ENCODE measurements around the gene CHRM2. TPM values are rescaled to one million over a fixed set of nuclear protein-coding genes. Genes with fewer than 3 reads are reported as not detected.
A peak's percentile ranks its signal among the peaks of the same experiment; 100 is the strongest.

Gene CHRM2
- polyA plus RNA-seq, 1 donor from 2014 or later, result 0.05 TPM

GRCh38 chr7:136874393-136875032 is 6.1 kb downstream of the CHRM2 start:
- Histone ChIP-seq H3K9me2 (ENCODE audit: insufficient read depth, low read length) (no peaks in the 10 kb centered on the region), H3K36me3 (ENCODE audit: insufficient read depth, low read length) (no peaks in the 10 kb centered on the region), H3K9me3 (ENCODE audit: low read length) (no peaks in the 10 kb centered on the region), H3K27ac (ENCODE audit: low read length) (no peak overlapping the region), H4K20me1 (ENCODE audit: insufficient read depth) (no peaks in the 10 kb centered on the region), H3K4me3 (ENCODE audit: low read length) (no peak overlapping the region), H3K9ac (ENCODE audit: low read length) (no peak overlapping the region), H3K79me2 (replicated peaks; ENCODE audit: insufficient read depth, low read length) (no peaks in the 10 kb centered on the region), H3K4me2 (ENCODE audit: low read length) (no peak overlapping the region), H3K27me3 (ENCODE audit: insufficient read depth, low read depth, low read length) (peaks cover 47% of the 10 kb centered on the region), H3F3A (ENCODE audit: insufficient read depth, low read length, poor library complexity, severe bottlenecking) (no peaks in the 10 kb centered on the region), H2AFZ (ENCODE audit: low read depth, low read length) (no peak overlapping the region)
- TF ChIP-seq CTCF (IDR thresholded peaks at IDR 0.05; ENCODE audit: poor library complexity, severe bottlenecking) (peak; percentile 31), REST (IDR thresholded peaks at IDR 0.05; ENCODE audit: borderline replicate concordance) (no peak), EZH2 (IDR thresholded peaks at IDR 0.05; ENCODE audit: borderline replicate concordance, insufficient read depth, low read length, poor library complexity, severe bottlenecking) (no peak)

GRCh38 chr7:136877509-136877908 is 9.1 kb downstream of the CHRM2 start:
- no peaks in the 10 kb centered on the region for H3K9me3 ChIP-seq (ENCODE audit: low read length)
- TF ChIP-seq POLR2AphosphoS5 (IDR thresholded peaks at IDR 0.05), result no peak
- no peak for TF ChIP-seq EZH2 (IDR thresholded peaks at IDR 0.05; ENCODE audit: borderline replicate concordance, insufficient read depth, low read length, poor library complexity, severe bottlenecking)
- no peaks in the 10 kb centered on the region for H3K79me2 ChIP-seq (replicated peaks; ENCODE audit: insufficient read depth, low read length)
- H4K20me1 ChIP-seq (ENCODE audit: insufficient read depth), result no peaks in the 10 kb centered on the region
- no peaks in the 10 kb centered on the region for H3F3A ChIP-seq (ENCODE audit: insufficient read depth, low read length, poor library complexity, severe bottlenecking)
- H3K9me2 ChIP-seq (ENCODE audit: insufficient read depth, low read length), result no peaks in the 10 kb centered on the region
- H3K27ac ChIP-seq (ENCODE audit: low read length), result no peak overlapping the region
- H3K4me2 ChIP-seq (ENCODE audit: low read length), result no peak overlapping the region
- H3K36me3 ChIP-seq (ENCODE audit: insufficient read depth, low read length), result no peaks in the 10 kb centered on the region
- peaks cover 17% of the 10 kb centered on the region for H3K27me3 ChIP-seq (ENCODE audit: insufficient read depth, low read depth, low read length)
- H3K4me3 ChIP-seq (ENCODE audit: low read length), result no peak overlapping the region
- no peak overlapping the region for H2AFZ ChIP-seq (ENCODE audit: low read depth, low read length)
- no peak overlapping the region for H3K9ac ChIP-seq (ENCODE audit: low read length)

DNA sequence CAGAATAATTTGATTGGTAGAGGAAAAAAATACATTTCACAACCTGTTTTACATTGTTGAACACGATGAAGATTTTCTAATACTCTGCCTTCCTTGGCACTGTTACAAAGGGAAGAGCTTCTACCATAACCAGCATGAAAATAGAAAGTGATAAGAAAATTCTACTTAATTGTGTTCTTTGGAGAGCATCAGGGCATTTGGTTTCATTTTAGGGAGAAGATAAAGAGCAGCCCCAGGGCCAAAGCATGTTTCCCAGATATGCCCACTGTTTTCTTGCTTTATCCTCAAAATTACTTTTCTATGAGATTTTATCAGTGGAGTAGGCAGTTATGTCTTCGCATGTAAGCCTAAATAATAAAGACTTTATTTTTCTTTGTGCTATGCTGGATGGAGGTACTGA is 9.5 kb downstream of the CHRM2 start:
- TF ChIP-seq RAD21 (conservative IDR thresholded peaks at IDR 0.05), result no peak
- TF ChIP-seq REST (IDR thresholded peaks at IDR 0.05; ENCODE audit: borderline replicate concordance), result no peak
- no peak for TF ChIP-seq EP300 (conservative IDR thresholded peaks at IDR 0.05; ENCODE audit: poor library complexity, severe bottlenecking)
- TF ChIP-seq POLR2AphosphoS5 (IDR thresholded peaks at IDR 0.05), result no peak
- no peak for TF ChIP-seq TAF1 (IDR thresholded peaks at IDR 0.05; ENCODE audit: low read depth)
- TF ChIP-seq MXI1 (conservative IDR thresholded peaks at IDR 0.05; ENCODE audit: poor library complexity, severe bottlenecking), result no peak
- TF ChIP-seq EZH2 (IDR thresholded peaks at IDR 0.05; ENCODE audit: borderline replicate concordance, insufficient read depth, low read length, poor library complexity, severe bottlenecking), result no peak
- no peaks in the 10 kb centered on the region for H3K9me2 ChIP-seq (ENCODE audit: insufficient read depth, low read length)
- no peak overlapping the region for H3K4me3 ChIP-seq (ENCODE audit: low read length)
- H3K79me2 ChIP-seq (replicated peaks; ENCODE audit: insufficient read depth, low read length), result no peaks in the 10 kb centered on the region
- H3K27ac ChIP-seq (ENCODE audit: low read length), result no peak overlapping the region
- H3K9me3 ChIP-seq (ENCODE audit: low read length), result no peaks in the 10 kb centered on the region
- no peak overlapping the region for H2AFZ ChIP-seq (ENCODE audit: low read depth, low read length)
- no peak overlapping the region for H3K4me2 ChIP-seq (ENCODE audit: low read length)
- H4K20me1 ChIP-seq (ENCODE audit: insufficient read depth), result no peaks in the 10 kb centered on the region
- no peak overlapping the region for H3K9ac ChIP-seq (ENCODE audit: low read length)
- H3K27me3 ChIP-seq (ENCODE audit: insufficient read depth, low read depth, low read length), result peaks cover 12% of the 10 kb centered on the region
- H3F3A ChIP-seq (ENCODE audit: insufficient read depth, low read length, poor library complexity, severe bottlenecking), result no peaks in the 10 kb centered on the region
- H3K36me3 ChIP-seq (ENCODE audit: insufficient read depth, low read length), result no peaks in the 10 kb centered on the region

Data from neural cell (in vitro differentiated cells).